Measurements from ENCODE around the gene PACRG.

Gene PACRG

GRCh38 chr6:163356743-163357142, 629.0 kb downstream of the PACRG start:
- no peak for TF ChIP-seq NFIC (IDR thresholded peaks at IDR 0.05)

DNA sequence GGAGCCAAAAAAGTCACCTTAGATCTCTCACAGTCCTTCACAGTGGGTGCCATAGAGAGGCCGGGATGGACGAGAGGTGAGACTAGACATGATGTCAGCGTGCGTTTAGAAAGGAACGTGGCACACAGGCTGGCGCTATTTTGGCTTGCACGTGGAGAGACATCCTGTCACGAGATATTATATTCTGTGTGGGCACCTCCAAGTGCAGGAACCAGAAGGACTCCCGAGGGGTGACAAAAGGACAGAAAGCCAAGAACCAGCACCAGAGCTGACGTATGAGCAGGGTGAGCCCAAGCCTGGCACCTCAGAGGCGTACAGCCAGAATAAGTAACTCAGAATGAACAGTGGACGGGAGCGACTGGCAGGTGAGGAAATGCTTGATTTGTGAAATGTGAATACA, 636.9 kb downstream of the PACRG start:
- no peak for TF ChIP-seq CREB1 (IDR thresholded peaks at IDR 0.05; ENCODE audit: low read depth)
- no peak for TF ChIP-seq EP300 (IDR thresholded peaks at IDR 0.05; ENCODE audit: borderline replicate concordance)
- TF ChIP-seq TCF12 (IDR thresholded peaks at IDR 0.05; ENCODE audit: low read depth): no peak
- TF ChIP-seq EGR1 (IDR thresholded peaks at IDR 0.05): no peak
- no peak for TF ChIP-seq TEAD4 (IDR thresholded peaks at IDR 0.05)
- no peak for TF ChIP-seq CEBPB (IDR thresholded peaks at IDR 0.05)
- TF ChIP-seq, protein P1, sequence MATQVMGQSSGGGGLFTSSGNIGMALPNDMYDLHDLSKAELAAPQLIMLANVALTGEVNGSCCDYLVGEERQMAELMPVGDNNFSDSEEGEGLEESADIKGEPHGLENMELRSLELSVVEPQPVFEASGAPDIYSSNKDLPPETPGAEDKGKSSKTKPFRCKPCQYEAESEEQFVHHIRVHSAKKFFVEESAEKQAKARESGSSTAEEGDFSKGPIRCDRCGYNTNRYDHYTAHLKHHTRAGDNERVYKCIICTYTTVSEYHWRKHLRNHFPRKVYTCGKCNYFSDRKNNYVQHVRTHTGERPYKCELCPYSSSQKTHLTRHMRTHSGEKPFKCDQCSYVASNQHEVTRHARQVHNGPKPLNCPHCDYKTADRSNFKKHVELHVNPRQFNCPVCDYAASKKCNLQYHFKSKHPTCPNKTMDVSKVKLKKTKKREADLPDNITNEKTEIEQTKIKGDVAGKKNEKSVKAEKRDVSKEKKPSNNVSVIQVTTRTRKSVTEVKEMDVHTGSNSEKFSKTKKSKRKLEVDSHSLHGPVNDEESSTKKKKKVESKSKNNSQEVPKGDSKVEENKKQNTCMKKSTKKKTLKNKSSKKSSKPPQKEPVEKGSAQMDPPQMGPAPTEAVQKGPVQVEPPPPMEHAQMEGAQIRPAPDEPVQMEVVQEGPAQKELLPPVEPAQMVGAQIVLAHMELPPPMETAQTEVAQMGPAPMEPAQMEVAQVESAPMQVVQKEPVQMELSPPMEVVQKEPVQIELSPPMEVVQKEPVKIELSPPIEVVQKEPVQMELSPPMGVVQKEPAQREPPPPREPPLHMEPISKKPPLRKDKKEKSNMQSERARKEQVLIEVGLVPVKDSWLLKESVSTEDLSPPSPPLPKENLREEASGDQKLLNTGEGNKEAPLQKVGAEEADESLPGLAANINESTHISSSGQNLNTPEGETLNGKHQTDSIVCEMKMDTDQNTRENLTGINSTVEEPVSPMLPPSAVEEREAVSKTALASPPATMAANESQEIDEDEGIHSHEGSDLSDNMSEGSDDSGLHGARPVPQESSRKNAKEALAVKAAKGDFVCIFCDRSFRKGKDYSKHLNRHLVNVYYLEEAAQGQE (IDR thresholded peaks at IDR 0.05; ENCODE audit: low read depth): no peak
- no peak for TF ChIP-seq TAF1 (IDR thresholded peaks at IDR 0.05; ENCODE audit: low read depth)
- TF ChIP-seq, protein P2, sequence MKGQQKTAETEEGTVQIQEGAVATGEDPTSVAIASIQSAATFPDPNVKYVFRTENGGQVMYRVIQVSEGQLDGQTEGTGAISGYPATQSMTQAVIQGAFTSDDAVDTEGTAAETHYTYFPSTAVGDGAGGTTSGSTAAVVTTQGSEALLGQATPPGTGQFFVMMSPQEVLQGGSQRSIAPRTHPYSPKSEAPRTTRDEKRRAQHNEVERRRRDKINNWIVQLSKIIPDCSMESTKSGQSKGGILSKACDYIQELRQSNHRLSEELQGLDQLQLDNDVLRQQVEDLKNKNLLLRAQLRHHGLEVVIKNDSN (IDR thresholded peaks at IDR 0.05): no peak
- TF ChIP-seq ZBTB7A (IDR thresholded peaks at IDR 0.05; ENCODE audit: low read depth): no peak
- no peak for TF ChIP-seq YY1 (IDR thresholded peaks at IDR 0.05; ENCODE audit: low read depth)
- TF ChIP-seq FOXM1 (IDR thresholded peaks at IDR 0.05; ENCODE audit: borderline replicate concordance, low read depth): no peak
- no peak for TF ChIP-seq NFIC (IDR thresholded peaks at IDR 0.05)
- no peak for TF ChIP-seq RAD21 (IDR thresholded peaks at IDR 0.05; ENCODE audit: low read depth)
- no peak for TF ChIP-seq MAX (IDR thresholded peaks at IDR 0.05)

Data from Ishikawa (cell line).